GM19238 (cell line): Measurements from ENCODE around the gene ANTXR1.

Experiments
- DNase-seq: peaks from one replicate; pipeline ENCODE4 v3.0.0; 2011; ENCODE audit warnings: low spot score; ENCODE audit not compliant: insufficient read length

Gene ANTXR1

GRCh38 chr2:69204654-69205053 is 191.7 kb downstream of the ANTXR1 start:
- no peak for DNase-seq

GRCh38 chr2:69205076-69205475 is 192.1 kb downstream of the ANTXR1 start:
- DNase-seq, result no peak

- DNase-seq, result no peak
Measured at GRCh38 chr2:69205491-69205890, 192.5 kb downstream of the ANTXR1 start.

- DNase-seq, result no peak
Measured at GRCh38 chr2:69208023-69208595, 195.1 kb downstream of the ANTXR1 start.

GRCh38 chr2:69209482-69209881 is 196.5 kb downstream of the ANTXR1 start:
- no peak for DNase-seq

- no peak for DNase-seq
Measured at GRCh38 chr2:69210385-69210784, 197.4 kb downstream of the ANTXR1 start.

GRCh38 chr2:69211048-69211447 is 198.1 kb downstream of the ANTXR1 start:
- DNase-seq, result no peak

GRCh38 chr2:69211686-69212085 is 198.7 kb downstream of the ANTXR1 start:
- DNase-seq, result no peak

GRCh38 chr2:69212238-69213028 is 199.5 kb downstream of the ANTXR1 start:
- no peak for DNase-seq

GRCh38 chr2:69213201-69213600 is 200.2 kb downstream of the ANTXR1 start:
- no peak for DNase-seq

- no peak for DNase-seq
Measured at GRCh38 chr2:69213782-69214181, 200.8 kb downstream of the ANTXR1 start.

- DNase-seq, result no peak
Measured at GRCh38 chr2:69214898-69215297, 201.9 kb downstream of the ANTXR1 start.

- DNase-seq, result no peak
Measured at GRCh38 chr2:69216535-69217332, 203.8 kb downstream of the ANTXR1 start.

GRCh38 chr2:69217333-69218080 is 204.5 kb downstream of the ANTXR1 start:
- DNase-seq, result no peak

GRCh38 chr2:69221512-69221911 is 208.5 kb downstream of the ANTXR1 start:
- DNase-seq, result no peak

GRCh38 chr2:69221960-69222751 is 209.2 kb downstream of the ANTXR1 start:
- DNase-seq, result no peak

- DNase-seq, result no peak
Measured at GRCh38 chr2:69222953-69223658, 210.1 kb downstream of the ANTXR1 start.

- DNase-seq, result no peak
Measured at GRCh38 chr2:69223759-69224511, 211.0 kb downstream of the ANTXR1 start.

- no peak for DNase-seq
Measured at GRCh38 chr2:69224512-69224837, 211.5 kb downstream of the ANTXR1 start.

GRCh38 chr2:69225933-69226332 is 213.0 kb downstream of the ANTXR1 start:
- no peak for DNase-seq
